Stimulated activated CD4-positive, alpha-beta T cell treated with anti-CD3 and anti-CD28 coated beads, TNF-alpha, amount 100 ng/mL, for 24 hours (primary cell): ENCODE measurements around the gene MINDY2.
"Not testable (repeated sequence)": the region's sequence is repeated elsewhere in the genome, so short reads cannot be mapped to it uniquely, and the experiment has no call there.

Experiments used
- DNase-seq, 3 experiments: peaks; one replicate each; pipeline ENCODE4 v3.0.0-alpha.2; 2020; ENCODE audit warnings: low read depth in 3 of 3

The MINDY2 gene

GRCh38 chr15:58880320-58880719, 109.2 kb downstream of the MINDY2 start:
- no peak for DNase-seq

DNA sequence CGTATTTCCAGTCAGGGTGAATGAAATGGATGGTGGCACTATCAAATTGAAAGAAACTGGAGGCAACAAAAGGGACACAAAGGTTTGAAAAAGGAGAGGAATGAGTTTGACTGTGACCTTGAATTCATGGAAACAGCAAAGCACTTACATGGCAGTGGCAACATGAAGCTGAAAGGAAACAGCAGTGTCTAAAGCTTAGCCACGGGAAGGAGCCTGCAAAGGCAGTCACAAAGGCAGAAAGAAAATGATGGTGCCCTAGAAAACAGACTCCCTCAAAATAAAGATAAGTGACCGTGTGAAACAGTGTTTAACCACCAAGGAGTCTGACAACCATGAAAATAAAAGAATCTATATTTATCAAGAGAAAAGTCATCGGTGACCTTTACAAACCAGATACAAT, 111.1 kb downstream of the MINDY2 start:
- no peak for DNase-seq

DNA sequence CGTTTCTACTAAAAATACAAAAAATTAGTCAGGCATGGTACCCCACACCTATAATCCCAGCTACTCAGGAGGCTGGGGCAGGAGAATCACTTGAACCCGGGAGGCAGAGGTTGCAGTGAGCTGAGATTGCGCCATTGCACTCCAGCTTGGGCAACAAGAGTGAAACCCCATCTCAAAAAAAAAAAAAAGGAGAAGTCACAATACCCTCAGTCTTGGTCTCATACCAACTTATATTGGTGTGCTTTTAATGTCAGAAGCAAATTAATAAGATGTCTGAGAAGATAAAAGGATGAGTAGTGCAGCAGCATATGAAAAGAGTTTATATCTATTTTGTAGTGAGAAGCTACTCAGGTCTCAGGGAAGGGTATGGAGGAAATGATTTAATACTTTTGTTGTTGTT, 112.8 kb downstream of the MINDY2 start:
- not testable (repeated sequence) for DNase-seq

- no peak for DNase-seq
Measured at GRCh38 chr15:58886921-58887320, 115.8 kb downstream of the MINDY2 start.

- no peak for DNase-seq
Measured at GRCh38 chr15:58889363-58889762, 118.3 kb downstream of the MINDY2 start.

DNA sequence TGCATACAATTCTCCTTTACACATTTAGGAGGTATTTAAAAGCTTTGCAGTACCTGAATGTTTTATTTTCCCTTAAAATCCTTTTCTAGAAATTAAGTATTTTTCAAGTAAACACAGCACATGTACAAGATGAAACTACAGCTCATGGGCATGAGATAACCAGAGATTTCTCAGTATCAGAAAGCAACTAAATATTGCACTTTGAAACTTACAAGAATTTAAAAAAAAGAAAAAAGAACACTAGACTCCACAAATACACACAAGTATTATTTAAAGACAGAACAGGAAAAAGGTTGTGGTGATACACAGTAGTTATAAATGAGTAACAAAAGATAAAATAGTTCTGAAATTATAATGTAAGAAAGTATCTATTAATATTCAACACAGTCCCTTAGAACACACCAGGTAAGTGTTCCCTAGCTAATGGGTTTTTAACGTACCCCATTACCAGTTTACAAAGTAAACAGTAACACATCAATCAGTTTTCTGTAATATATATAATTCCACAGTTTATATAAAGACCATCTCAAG, 127.1 kb downstream of the MINDY2 start:
- DNase-seq: no peak

DNA sequence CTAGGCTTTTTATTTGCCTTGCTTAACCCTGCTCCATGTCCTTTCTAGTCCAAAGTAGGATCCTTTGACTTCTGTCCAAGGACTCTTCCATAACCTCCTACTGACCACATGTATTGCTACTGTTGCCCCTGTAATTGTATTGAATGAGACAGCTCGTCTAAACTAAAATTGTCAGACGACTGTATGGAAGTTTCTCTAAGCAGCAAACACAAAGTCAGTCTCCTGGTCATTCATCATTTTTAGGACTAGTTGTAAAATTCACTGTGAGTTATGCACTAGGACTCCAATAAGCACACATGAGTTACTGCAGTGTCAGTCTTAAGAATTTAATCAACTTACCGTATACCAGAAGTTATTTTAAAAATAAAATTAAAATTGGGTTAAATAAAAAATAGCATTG, 129.5 kb downstream of the MINDY2 start:
- no peak for DNase-seq

DNA sequence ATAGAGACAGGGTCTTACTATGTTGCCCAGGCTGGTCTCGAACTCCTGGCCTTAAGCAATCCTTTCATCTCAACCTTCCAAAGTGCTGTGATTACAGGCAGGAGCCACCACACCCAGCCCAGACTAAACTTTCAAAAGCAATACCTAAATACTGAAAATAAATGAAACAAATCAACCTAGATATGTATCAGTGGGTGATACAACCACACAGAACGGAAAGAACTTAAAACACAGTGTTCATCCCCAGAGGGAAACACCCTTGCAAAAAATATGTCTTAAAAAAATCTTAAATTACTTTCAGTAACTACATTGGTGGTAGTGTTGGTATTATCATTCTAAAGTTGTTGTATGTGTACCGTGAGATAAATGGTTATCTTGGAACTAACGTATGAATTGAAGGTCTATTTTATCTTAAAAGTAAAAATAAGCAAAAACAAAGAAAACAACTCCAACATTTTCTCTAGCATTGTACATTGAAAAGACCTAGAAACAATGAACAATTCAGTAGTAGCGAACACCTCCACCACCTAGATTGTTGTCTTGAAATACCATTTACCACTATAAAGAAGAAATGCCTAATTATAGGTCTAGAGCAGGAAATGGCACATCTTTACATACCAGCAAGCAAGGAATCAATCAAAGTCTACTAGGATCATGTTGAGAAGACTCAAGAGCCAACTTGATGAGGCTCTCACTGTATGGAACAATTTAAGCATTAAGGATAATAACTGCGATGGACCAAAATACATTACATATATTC, 137.6 kb downstream of the MINDY2 start:
- no peak for DNase-seq

DNA sequence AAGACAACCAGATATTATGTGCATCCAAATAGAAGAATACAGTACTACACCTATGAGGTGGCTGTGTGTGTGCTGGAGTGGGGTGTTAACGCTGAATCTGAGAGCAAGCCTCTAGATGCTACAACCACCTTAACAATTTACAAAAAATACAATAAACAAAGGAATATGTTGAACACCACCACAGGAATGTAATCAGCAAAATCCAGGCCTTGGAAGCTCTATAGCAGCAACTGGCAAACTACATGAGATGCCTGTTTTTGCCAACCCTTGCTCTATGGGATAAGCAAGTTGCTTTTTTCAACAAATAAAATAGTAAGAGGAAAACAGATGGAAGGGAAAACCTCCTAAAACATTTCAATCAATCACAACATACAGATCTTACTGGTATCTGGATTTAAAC, 138.5 kb downstream of the MINDY2 start:
- DNase-seq: no peak

DNA sequence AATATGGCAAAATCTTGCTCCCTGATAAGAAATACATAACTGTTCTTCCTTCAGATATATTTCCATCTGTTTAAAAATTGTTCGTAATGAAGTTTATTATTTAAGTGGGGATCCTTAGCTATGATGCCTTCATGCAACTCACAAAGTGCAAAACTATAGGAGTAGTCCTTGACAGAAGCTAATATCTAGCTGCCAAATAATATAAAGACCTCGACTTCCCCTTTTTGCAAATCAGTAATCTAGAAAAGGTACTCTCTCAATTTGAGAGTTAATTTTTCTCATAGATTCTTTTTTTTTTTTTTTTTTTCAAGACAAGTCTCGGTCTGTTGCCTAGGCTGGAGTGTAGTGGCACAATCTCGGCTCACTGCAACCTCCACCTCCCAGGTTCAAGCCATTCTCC, 139.4 kb downstream of the MINDY2 start:
- no peak for DNase-seq
